ENCODE measurements around the gene SLC35F1.

DNA sequence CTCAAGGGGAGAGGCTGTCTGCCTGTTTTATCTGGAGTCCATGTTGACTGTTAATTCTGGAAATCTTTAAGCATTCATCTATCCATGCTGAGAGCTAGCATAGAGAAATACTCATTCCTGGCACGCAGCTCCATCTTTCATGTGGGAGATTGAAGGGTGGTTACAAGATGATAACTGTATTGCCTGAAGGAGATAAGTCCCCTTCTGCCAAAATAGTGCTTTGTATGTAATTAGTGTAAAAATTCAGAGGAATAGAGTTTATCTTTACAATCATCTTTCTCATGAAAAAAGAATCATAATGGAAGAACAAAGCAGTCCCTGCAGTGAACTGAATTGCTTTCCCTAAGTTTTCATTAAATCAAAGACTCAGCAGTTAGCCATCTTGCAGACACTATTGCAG is 256.5 kb downstream of the SLC35F1 start:
- TF ChIP-seq, protein P1, sequence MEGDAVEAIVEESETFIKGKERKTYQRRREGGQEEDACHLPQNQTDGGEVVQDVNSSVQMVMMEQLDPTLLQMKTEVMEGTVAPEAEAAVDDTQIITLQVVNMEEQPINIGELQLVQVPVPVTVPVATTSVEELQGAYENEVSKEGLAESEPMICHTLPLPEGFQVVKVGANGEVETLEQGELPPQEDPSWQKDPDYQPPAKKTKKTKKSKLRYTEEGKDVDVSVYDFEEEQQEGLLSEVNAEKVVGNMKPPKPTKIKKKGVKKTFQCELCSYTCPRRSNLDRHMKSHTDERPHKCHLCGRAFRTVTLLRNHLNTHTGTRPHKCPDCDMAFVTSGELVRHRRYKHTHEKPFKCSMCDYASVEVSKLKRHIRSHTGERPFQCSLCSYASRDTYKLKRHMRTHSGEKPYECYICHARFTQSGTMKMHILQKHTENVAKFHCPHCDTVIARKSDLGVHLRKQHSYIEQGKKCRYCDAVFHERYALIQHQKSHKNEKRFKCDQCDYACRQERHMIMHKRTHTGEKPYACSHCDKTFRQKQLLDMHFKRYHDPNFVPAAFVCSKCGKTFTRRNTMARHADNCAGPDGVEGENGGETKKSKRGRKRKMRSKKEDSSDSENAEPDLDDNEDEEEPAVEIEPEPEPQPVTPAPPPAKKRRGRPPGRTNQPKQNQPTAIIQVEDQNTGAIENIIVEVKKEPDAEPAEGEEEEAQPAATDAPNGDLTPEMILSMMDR (IDR thresholded peaks at IDR 0.05; ENCODE audit: low read depth, low read length): no peak
- TF ChIP-seq EZH2phosphoT487 (IDR thresholded peaks at IDR 0.05; ENCODE audit: low read depth): no peak
